Lower lobe of right lung (tissue), 2 donors: Measurements from ENCODE around the gene NPEPL1. TPM values are rescaled to one million over a fixed set of nuclear protein-coding genes. Genes with fewer than 3 reads are reported as not detected.

Experiments
- ATAC-seq, 2 donors: fragments of 200-7000 bp; cut with Tn5 transposase; one replicate each; pipeline ENCODE4 v1.9.1; 2020 to 2022; ENCODE audit warnings: mild to moderate bottlenecking in 2 of 2, moderate library complexity in 2 of 2
- DNase-seq: peaks from one replicate; pipeline ENCODE4 v3.0.0-alpha.2; 2020
- H3K27ac ChIP-seq: fragments of 200-600 bp; one replicate; pipeline ENCODE4 v1.8.0; 2022
- H3K27me3 ChIP-seq: fragments of 200-600 bp; one replicate; pipeline ENCODE4 v1.8.0; 2022; ENCODE audit warnings: low read depth
- H3K36me3 ChIP-seq: fragments of 200-600 bp; one replicate; pipeline ENCODE4 v1.8.0; 2022; ENCODE audit warnings: mild to moderate bottlenecking
- H3K4me1 ChIP-seq: fragments of 200-600 bp; one replicate; pipeline ENCODE4 v1.8.0; 2022
- H3K4me3 ChIP-seq: fragments of 200-600 bp; one replicate; pipeline ENCODE4 v1.8.0; 2022; ENCODE audit warnings: mild to moderate bottlenecking
- H3K9me3 ChIP-seq: fragments of 200-600 bp; one replicate; pipeline ENCODE4 v1.8.0; 2022
- intact Hi-C: fragments of 100-400 bp; cut with DNase I; formaldehyde crosslinking; loops from one replicate; pipeline ENCODE4 v1.11.0; 2022
- total RNA-seq: library from RNA; stranded (reverse); fragmentation: NEBNext Ultra II Directional; extraction: Animal tissue kit (Norgen Biotek cat#: 25700); gene quantifications from one replicate; pipeline ENCODE4 v1.2.1, GENCODE V29; 2021
- TF ChIP-seq, protein P1 (sequence below): fragments of 200-600 bp; IDR thresholded peaks from one replicate; pipeline ENCODE4 v1.8.0; 2022; ENCODE audit warnings: antibody characterized with exemption, mild to moderate bottlenecking
- donor health status: DM: no; HTN: yes; CAD: no; lungs with severe emphysema.

The NPEPL1 gene
- total RNA-seq, 1 donor from 2014 or later = 40.6 TPM

DNA sequence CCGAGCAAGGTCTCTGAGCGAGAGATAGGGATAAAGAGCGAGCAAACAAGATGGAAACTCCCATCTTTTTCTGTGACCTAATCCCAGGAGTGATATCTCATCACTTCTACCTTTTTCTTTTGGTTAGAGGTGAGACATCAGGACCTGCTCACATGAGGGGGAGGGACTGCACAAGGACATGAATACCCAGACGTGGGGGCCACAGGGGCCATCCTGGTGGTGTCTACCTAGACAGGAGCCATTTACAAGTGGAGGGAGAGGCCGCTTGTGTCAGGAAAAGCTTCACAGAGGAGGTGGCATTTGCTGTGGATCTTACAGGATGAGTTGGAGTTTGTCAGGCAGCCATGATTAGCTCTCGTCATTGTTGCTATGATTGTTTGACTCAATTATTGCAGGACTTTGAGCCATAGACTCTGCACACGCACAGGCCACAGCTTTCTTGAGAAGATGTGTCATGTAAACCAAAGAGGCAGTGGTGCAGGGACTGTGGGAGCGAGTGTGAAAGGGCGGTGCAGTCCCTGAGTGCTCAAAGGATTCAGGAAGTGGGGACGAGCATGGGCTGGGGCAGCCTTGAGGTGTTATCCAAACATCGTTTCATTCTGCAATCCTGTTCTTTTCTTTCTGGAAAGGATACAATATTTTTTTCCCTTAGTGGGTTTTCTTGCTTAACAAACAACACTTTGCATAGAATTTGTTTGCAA lies 7.7 kb downstream of the NPEPL1 start:
- TF ChIP-seq, protein P1, sequence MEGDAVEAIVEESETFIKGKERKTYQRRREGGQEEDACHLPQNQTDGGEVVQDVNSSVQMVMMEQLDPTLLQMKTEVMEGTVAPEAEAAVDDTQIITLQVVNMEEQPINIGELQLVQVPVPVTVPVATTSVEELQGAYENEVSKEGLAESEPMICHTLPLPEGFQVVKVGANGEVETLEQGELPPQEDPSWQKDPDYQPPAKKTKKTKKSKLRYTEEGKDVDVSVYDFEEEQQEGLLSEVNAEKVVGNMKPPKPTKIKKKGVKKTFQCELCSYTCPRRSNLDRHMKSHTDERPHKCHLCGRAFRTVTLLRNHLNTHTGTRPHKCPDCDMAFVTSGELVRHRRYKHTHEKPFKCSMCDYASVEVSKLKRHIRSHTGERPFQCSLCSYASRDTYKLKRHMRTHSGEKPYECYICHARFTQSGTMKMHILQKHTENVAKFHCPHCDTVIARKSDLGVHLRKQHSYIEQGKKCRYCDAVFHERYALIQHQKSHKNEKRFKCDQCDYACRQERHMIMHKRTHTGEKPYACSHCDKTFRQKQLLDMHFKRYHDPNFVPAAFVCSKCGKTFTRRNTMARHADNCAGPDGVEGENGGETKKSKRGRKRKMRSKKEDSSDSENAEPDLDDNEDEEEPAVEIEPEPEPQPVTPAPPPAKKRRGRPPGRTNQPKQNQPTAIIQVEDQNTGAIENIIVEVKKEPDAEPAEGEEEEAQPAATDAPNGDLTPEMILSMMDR = no peak
- H3K36me3 ChIP-seq = peaks cover 91% of the 10 kb centered on the region
- no peak for ATAC-seq
- no peak for DNase-seq
- no peaks in the 10 kb centered on the region for H3K27me3 ChIP-seq
- H3K4me1 ChIP-seq = no peaks in the 10 kb centered on the region
- H3K4me3 ChIP-seq = no peak overlapping the region
- no peaks in the 10 kb centered on the region for H3K9me3 ChIP-seq
- no peak overlapping the region for H3K27ac ChIP-seq
- intact Hi-C loops = no loop called here

DNA sequence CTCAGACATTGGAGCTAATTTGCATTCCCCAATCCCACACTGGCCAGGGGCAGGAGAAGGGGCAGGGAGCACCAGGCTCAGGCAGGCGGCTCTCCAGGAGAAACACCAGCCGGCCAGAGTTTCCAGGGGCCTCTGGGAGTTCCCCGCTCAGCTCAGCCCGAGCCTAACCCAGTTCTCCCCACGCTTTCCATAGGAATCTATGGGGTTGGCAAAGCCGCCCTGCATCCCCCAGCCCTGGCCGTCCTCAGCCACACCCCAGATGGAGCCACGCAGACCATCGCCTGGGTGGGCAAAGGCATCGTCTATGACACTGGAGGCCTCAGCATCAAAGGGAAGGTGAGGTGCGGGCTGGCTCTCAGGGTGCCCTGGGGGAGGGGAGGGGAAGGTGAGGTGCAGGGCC lies 8.2 kb downstream of the NPEPL1 start:
- Histone ChIP-seq H3K4me3 (no peak overlapping the region), H3K4me1 (no peaks in the 10 kb centered on the region), H3K27me3 (no peaks in the 10 kb centered on the region), H3K27ac (no peak overlapping the region), H3K36me3 (peaks cover 91% of the 10 kb centered on the region), H3K9me3 (no peaks in the 10 kb centered on the region)
- TF ChIP-seq, protein P1 = no peak
- intact Hi-C loops = no loop called here
- DNase-seq = no peak
- ATAC-seq = no peak

DNA sequence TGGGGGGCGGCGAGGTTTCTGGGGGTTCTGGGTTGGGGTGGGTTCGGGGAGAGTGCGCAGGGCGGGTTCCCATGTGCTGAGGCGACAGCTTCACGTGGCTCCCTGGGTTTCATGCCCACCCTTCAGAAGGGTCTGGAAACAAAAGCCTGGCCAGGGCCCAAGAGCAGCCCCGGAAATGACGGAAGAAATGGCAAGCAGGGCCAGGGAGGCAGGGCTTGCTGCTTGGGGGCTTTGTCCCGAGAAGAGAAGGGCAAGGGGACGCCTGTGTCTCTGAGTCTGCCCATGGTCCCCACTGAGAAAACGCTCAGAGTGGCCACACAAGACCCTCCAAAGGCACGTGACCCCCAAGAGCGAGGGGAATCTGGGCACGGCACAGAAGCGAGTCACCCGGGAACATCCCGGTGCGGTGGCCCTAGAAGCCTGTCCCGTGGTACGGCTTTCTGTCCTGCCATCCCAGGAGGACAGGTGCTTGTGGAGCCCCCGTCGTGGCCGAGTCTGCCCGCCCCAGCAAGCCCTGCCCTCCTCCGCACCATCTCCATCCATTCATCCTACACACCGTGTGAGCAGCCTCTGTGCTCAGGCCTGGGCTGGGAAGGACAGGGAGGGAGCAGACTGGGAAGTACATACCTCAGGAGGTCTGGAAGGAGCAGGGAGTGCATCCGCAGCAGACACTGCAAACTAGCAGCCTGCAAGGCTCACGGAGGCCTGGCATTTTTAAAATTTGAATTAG lies 9.0 kb downstream of the NPEPL1 start:
- DNase-seq (no peak), ATAC-seq (no peak)
- Histone ChIP-seq H3K27ac (no peak overlapping the region), H3K9me3 (no peaks in the 10 kb centered on the region), H3K4me1 (no peaks in the 10 kb centered on the region), H3K27me3 (no peaks in the 10 kb centered on the region), H3K4me3 (no peak overlapping the region), H3K36me3 (peaks cover 83% of the 10 kb centered on the region)
- TF ChIP-seq, protein P1 = no peak
- intact Hi-C loops = no loop called here

DNA sequence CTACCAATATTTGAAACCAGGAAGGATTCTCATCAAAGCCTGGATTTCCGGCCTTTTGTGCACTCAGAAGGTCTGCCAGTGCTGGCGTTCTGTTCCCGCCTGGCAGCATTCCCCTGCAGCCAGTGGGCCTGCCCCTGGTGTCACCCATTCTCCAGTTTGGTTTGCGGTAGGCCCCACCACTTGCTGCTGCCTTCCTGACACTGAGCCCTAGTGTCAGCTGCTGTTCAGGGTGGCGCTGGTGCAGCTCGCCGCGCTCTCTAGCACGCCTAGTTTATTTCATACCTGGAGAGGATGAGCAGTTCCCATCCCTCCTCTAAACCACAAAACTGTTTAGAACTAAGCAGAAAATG lies 9.5 kb downstream of the NPEPL1 start:
- peaks cover 77% of the 10 kb centered on the region for H3K36me3 ChIP-seq
- ATAC-seq = no peak
- H3K27ac ChIP-seq = no peak overlapping the region
- no peaks in the 10 kb centered on the region for H3K27me3 ChIP-seq
- no peaks in the 10 kb centered on the region for H3K9me3 ChIP-seq
- no peak for DNase-seq
- intact Hi-C loops = no loop called here
- TF ChIP-seq, protein P1 = no peak
- H3K4me1 ChIP-seq = no peaks in the 10 kb centered on the region
- H3K4me3 ChIP-seq = no peak overlapping the region

DNA sequence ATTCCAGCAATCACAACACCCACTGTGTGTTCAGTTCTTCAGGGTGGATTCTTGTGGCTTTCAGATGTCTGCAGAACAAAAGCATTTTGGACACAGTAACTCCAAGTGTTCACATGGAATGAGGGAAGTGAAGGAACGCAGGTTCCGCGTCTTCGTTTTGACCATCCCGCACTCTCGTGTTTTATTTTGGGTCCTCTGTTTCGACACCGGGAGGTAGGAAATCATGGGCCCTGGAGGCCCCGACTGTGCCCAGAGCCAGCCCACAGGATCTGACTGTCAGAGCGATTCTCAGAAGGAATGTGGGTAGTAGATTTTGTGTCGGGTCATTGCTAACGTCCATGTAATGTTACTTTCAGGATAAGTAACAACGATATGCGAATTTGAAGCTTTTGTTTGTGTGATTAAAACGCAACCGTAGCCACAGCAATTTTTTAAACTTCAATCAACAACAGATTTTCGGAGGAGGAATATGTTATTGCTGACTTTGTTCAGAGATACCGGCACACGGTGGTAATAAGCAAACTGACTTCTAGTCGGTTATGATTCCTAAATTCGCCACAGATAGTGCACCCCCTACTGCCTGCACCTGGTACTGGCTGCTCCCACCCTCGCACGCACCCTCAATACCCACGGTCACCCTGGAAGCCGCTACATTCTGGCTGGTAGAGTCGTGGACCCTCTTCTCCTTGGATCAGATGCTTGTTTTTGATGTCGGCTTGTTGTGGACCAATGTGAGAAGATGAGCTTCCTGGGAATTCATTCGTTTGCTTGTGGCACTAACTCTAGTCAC lies 10.5 kb downstream of the NPEPL1 start:
- intact Hi-C loops = no loop called here
- Histone ChIP-seq H3K27ac (no peak overlapping the region), H3K4me3 (no peak overlapping the region), H3K27me3 (no peaks in the 10 kb centered on the region), H3K4me1 (no peaks in the 10 kb centered on the region), H3K9me3 (no peaks in the 10 kb centered on the region), H3K36me3 (peaks cover 68% of the 10 kb centered on the region)
- no peak for DNase-seq
- TF ChIP-seq, protein P1 = peak; percentile 22
- no peak for ATAC-seq
